ENCODE data around the gene CA12.
"Not testable (repeated sequence)": the region's sequence is repeated elsewhere in the genome, so short reads cannot be mapped to it uniquely, and the experiment has no call there.

The CA12 gene

DNA sequence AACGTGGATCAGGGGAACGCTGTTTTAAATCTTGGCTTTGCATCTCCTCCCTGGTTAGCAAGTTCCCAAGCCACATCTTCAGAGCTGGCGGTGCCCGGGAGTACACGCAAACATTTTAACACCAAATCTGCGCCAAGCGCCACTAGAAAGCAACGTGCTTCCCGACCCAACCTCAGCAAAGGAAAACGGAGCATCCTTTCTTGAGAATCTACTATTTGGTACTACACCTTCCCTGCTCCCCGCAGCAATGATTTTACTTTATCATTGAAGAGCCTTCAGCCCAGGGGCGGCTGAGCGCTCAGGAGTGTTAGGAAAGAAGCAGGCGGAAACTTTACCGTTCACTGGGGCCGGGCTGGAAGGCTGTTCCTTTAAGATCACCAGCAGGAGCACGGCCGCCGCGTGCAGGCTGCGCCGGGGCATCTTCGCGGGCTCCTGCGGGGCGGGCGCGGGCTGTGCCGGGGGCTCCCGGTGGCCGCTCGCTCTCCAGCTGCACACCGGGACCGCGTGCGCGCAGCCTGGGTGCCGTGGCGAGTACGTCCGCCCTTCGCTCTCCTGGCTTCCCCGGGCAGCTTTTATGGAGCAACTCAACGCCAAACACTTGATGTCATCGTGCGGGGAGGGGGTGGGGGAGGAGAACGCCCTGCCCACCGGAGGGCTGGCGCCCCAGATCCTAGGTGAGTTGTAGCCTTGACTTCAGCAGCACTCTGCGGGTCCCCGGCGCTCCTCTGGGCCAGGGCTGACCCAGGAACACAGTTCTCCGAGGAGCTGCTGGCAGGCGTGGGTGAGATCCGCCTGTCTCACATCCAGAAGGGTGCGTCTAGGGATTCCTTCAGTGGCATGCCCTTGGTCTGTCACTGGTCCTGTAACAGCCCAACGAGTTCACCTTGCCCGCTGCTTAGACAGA is at the start of gene CA12:
Gene CA12, minus strand, starts transcription at position 546 of the 904 bp plus-strand sequence. Its CDS starts 126 bp downstream, at position 420.
- peak in 1 of 2 experiments; percentile 1 for DNase-seq

DNA sequence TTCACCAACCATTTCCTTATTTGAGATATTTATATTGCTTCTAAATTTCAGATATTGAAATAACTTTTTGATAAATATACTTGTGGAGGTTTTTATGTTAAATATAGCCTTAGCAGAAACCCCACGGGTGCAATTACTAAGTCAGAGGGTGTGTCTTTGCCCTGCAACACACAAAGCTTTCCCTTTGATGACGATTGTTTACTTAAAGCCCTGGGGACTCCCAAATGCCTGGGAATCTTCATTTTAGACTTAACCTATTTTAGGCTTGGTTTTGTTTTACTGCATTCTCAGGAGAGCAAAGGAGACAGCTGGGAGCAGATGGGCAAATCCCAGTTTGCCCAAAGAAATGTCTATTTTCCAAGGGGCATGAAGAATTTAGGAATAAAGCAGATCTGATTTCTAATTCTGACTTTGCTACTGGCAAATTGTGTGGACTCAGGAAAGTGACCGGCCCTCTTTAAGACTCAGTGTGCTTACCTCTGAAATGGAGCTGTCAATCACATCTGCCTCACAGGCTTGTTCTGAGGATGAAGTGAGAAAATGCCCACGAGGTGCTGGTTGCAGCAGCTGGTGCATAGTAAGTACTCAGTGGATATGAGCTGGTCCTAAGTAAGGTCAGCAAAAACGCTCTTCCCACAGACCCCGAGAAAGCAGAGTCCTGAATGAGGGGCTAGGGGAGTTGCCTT is 49.3 kb upstream of the CA12 start:
- no peak for DNase-seq

DNA sequence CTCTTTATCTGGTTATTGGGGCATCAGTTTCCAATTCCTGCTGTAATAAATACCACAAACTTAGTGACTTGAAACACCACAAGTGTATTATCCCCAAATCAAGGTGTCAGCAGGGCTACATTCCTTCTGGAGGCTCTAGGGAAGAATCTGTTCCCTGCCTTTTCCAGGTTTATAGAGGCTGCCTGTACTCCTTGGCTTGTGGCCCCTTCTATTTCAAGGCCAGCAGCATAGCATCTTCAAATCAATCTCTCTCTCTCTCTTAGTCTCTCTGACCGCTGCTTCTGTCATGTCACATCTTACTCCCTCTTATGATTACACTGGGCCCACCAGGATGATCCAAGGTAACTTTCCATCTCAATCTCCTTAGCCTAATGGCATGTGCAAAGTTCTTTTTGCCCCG is 44.9 kb upstream of the CA12 start:
- DNase-seq: no peak

DNA sequence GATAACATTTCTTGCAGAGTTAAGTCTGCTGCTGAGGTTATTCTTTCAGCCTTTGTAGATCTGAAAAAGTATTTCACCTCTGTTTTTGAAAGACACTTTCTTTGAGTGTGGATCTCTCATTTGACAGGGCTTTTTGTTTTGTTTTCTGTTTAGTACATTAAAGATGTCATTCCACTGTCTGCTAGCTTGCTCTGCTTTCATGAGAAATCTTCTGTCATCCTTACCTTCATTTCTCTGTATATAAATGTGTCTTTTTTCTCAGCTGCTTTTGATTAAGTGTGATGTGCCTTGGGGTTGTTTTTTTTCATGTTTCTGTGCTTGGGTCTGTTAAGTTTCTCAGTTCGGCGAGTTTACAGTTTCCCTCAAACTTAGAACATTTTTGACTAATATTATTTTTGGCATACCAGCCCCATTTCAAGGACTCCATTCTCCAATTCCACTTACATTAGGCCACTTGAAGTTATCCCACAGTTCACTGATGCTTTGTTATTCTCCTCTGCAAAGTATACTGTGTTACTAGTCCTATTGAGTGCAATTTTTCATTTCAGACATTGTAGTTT is 43.9 kb upstream of the CA12 start:
- no peak for DNase-seq

DNA sequence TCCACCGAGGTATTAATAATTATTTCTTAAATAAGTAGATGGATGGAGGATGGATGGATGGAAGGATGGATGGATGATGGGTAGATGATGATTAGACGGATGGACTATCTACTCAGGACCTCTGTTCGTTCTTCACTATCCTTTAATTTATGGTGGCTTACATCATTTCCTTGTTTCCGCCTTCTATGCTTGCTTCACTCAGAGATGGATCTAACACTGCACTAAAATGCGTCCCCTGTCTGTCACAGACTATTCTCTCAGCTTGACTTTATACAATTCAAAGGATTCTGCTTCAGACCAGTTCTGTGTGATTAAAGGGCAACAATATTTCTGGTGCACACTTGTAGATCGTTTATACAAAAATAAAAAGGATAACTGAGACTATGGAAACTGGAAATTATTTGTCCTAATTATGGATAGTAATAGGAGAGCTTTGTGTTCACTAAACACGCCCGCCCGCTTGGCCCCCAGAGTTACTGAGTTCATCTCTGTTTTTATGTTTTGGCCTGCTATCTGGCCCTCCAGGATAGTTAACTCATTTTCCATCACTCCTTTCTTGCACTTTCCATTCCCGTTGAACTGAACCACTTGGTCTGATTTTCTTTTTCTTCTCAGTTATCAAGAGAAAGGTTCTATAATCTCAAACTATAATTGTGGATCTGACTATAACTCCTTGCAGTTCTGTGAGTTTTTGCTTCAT is 41.4 kb upstream of the CA12 start:
- DNase-seq: no peak

DNA sequence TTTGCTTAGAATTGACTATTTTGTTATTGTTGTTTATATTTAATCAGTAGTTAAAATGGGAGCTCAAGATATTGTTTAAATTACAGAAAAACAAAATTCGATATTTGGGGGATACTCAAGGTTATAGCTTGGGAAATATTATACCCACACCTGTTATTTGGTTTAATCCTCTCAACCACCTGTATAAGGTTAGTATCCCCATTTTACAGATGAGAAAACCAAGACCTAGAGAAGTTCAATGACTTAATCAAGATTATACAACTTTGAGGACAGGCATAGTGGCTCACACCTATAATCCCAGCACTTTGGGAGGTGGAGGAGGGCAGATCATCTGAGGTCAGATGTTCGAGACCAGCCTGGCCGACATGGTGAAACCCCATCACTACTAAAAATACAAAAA is 39.8 kb upstream of the CA12 start:
- no peak for DNase-seq

DNA sequence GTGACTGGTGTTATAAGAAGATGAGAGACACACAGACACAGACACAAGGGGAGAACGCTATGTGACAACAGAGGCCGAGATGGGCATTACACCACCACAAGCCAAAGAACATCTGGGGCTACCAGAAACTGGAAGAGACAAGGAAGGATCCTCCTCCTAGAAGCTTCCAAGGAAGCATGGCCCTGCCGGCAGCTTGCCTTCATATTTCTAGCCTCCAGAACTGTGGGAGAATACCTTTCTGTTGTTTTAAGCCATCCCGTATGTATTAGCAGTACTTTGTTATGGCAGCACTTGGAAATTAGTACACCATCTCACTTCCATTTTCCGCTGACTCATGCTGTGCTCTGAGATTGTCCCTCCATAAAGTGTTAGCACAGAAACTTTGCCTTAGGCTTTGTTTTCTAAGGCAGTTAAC is 38.7 kb upstream of the CA12 start:
- DNase-seq: no peak

DNA sequence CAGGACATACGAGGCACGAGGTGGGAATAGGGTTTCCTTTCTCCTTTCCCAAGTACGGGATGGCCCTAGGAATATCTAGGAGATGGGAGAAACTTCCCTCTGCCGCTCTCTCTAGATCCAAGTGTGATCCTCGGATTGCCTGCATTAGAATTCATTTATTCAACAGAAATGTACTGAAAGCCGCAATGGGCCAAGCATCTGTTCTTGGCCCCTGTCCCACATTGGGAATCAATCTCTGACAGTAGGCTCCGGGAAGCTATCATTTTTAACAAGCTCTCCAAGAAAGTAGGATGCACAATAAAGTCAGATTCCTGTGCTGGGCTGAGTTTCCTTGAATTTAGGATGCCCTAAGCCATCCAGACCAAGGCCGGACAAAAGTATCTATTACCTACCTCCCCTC is 37.2 kb upstream of the CA12 start:
- no peak for DNase-seq

DNA sequence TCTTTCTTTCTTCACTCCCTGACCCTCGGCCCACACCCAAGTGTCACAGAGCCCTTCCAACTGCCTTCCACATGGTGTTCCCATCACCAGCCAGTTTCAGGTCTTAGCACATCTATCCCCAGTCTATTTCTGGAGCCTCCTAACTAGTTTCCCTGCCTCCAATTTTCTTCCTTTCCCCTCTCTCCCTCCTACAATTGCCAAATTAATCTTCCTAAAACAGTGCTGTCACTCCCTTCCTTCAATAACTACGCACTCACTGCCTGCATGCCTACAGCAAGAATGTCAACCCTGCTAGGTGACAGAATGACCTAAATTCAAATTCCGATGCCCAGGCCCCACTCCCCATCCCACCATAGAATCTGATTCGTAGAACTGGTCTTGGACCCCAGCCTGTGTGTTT is 36.1 kb upstream of the CA12 start:
- DNase-seq: no peak

DNA sequence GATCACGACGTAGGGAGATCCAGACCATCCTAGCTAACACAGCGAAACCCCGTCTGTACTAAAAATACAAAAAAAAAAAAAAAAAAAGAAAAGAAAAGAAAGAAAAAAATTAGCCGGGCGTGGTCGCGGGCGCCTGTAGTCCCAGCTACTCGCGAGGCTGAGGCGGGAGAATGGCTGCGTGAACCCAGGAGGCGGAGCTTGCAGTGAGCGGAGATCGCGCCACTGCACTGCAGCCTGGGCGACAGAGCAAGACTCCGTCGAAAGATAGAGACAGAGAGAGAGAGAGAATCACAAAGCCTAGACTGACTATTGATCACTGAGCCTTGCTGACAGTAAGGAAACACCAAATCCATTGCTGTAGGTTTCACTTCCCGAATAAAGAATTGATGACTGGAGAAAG is 35.6 kb upstream of the CA12 start:
- not testable (repeated sequence) for DNase-seq

DNA sequence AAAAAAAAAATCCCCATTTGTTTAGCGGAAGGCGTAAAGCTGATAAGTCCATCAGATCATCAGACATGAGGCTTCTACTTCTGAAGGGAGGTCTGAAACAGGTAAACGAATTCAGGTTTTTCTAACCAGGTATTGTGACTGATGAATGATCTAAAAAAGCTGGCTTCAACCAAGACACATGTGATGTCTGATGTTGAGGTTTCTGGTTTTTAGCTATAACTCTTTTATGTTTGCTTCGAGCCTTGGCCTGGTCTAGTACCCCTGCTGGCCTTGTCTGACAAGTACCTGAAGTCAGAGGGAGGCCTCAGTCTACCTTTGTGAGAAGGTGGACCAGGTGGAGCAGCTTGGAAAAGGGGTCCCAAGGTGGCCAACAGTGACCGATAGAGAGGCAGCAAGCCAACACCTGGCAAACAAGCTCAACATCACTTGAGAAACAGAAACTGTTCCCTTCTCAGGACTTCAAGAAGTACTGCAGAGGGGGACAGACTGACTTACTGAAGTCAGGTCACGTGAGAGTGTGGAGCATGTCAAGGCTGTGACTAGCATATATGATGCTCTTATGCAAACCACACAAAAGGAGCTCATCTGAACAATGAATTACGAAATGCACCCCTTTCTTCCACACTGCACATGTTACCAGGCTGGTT is 33.0 kb upstream of the CA12 start:
- DNase-seq: no peak

DNA sequence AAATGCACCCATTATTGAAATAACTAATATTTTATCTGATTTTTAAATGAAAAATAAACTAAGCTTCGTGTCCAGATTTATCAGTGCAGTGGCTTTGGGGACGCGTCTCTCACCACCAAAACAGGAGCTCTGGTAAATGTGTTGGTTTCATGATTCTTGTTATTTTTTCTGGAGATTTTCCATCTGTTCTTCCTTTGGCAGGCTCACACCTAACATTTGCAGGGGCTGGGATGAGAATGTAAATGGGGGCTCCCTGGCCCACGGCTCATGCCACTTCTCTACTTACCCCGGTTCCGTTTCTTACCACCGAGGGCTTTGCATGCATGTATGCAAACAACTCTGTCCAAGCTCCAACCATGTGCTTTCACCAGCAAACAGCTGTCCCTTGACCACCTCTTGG is 30.9 kb upstream of the CA12 start:
- no peak for DNase-seq

DNA sequence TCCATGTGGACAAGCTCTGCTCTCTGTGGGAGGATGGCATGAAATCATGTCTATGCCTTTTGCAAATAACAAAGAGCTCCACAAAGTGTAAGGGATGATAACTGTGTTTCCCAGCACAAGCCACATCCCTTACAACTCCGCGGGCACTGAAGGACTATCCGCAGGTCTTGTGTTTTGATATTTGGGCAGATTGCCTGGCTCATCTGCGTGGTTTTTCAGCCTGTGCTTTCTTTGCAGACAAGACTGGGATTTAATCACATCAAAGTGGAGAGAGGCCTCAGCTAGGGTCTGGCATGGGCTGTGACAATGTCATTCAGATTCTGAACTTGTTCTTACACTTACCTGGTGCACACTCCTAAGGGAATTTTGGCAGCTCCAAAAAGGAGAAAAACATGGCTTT is 30.2 kb upstream of the CA12 start:
- no peak for DNase-seq

DNA sequence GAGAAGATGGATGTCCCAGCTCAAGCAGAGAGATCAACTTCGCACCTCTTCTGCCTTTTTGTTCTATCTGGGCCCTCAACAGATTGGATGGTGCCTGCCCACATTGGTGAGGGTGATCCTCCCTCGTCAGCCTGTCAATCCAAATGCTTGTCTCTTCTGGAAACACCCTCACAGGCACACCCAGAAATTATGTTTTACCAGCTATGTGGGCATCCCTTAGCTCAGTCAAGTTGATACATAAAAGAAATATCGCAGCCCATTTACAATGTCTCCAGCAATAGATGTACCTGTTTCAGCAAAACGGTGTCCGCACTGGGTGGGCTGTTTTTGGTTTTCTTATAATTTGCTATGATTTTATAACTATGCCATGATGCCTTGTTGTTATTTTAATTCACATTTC is 27.5 kb upstream of the CA12 start:
- no peak for DNase-seq

DNA sequence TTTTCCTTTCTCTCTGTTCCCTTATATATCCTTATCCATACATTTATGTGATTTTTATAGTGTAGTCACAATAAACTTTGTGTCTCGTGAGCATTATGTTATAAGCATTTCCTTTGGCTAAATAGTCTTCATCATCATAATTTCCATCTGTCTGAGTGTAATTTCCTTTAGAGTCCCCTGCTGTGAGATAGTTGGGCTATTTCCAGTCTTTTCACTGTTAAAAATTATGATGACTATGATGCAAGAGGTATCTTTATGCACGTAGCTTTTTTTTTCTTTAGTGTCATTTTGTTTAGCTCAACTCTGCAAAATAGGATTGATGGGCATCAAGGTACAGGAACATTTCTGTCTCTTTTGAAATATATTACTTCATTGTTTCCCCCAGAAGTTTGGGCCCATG is 26.9 kb upstream of the CA12 start:
- no peak for DNase-seq

DNA sequence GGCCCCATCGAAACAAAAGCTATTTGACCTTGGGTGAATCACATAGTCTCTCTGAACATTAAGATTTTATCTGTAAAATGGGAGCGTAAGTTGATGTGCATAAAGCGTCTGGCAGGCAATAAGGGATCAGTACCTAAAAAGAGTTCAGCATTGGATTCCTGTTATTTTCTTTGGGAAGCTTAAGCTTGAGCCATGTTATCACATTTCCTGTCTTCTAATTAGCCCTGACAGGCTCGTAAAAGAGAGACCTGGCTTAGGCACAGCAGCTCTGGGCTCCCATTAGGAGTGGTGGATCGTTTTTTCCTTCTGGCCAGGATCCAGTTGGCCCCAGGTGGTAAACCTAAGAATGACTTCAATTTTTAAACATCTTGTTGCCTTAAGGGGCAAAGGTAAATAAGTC is 26.0 kb upstream of the CA12 start:
- no peak for DNase-seq

DNA sequence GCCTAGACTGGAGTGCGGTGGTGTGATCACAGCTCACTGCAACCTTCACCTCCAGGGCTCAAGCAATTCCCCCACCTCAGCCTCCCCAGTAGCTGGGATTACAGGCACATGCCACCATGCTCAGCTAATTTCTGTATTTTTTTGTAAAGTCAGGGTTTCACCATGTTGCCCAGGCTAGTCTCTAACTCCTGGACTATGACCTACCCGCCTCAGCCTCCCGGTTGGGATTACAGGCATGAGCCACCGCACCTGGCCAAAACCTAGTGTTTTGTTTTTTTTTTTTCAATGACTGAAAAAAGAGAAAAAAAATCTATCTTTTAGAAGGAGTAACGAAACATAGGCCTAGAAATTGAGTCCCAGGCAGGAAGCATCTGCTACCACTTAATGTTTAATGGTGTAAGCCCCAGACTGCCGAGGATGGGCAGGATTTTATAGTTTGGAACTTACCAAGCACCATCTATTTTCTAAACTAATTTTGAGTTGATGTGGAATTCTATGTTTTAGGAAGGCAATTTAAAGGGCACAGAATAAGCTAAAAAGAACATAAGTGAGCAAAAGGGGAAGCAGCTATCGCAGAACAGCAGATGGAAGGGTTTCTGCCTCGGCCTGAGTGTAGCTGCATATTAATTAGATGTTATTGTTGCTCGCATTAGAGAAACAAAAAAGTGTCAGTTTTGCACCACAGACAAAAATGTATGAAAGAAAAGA is 24.2 kb upstream of the CA12 start:
- no peak for DNase-seq

DNA sequence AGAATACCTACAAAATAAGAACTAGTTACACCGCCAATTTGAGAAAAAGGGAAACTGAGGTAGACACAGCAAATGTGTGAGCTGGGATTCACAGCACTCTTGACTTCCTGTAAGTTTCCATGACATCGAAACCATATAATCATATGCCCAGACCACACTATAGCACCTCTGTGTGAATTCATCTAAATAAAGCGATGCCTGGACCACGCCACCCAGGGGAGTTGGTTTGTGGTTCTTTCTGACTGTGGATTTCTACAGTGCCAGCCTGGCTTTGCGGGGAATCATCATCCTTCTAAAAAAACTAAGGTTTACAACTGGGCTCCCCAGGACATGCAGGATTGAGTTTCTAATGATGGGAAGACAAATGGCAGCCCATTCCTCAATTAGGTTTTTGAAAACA is 23.5 kb upstream of the CA12 start:
- no peak for DNase-seq

DNA sequence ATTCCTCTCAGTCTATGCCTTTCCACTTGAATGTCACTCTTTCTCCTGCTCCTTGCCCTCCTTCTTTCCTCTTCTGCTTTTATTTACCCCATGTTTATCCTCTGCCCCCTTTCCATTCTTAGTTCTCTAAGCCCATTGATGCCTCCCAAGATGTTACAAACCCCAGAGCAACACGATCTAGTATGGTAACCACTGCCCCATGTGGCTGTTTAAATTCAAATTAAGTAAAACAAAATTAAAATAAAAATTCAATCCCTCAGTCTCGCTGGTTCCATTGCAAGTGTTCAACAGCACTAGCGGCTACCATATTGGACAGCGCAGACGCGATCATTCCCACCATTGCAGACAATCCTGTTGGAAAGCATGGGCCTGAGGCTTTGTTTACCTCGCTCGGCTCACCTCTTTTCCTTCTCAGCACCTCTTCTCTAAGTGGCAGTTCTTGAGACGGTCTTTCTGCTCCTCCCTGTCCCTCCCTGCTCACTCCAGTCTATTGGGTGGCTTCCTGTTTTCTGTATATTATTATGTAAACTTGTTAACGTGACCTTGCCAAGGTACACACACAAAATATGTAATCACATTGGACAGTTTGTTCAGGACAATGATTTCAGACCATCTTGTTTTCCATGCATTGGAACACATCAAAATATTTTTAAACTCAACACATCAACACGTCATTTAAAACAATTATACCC is 21.8 kb upstream of the CA12 start:
- DNase-seq: no peak

DNA sequence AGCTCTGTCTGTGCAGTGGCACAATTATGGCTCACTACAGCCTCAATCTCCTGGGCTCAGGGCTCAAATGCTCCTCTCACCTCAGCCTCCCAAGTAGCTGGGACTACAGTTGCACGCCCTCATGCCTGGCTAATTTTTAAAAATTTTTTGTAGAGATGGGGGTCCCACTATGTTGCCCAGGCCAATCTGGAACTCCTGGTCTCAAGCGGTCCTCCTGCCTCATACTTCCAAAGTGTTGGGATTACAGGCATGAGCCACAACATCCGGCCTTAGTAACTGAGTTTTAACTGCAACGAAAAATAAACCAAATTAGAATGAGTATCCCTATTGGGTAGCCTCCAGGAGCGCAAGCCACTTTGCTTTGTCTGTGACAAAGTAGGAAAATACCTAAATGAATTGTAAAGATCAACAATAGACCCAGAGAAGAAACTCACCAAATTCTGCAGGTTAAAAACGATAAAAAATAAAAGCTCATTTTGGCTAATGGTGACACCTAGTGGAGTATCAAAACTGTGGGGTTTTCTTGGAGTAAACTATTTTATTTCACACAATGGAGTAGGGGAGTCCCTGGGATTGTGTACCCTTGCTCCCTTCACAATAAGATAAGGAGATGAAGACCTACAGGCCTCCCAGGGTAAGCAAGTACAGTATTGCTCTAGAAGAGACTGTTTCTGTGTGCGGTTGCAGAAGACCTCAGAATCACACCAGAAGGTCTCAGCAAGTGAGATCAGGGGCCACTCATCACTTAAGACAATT is 21.0 kb upstream of the CA12 start:
- DNase-seq: no peak

Data from NCI-H1930 (cell line).